Measurements from ENCODE around the gene PSMD5. TPM values are rescaled to one million over a fixed set of nuclear protein-coding genes. Genes with fewer than 3 reads are reported as not detected.
A peak's percentile ranks its signal among the peaks of the same experiment; 100 is the strongest.

PSMD5 gene
- total and polyA plus RNA-seq, 9 of the 15 experiments (the other 6 are each of a cell fraction or from before 2014, with no cell fraction given): 46.4 to 148 (median 76.3) TPM

DNA sequence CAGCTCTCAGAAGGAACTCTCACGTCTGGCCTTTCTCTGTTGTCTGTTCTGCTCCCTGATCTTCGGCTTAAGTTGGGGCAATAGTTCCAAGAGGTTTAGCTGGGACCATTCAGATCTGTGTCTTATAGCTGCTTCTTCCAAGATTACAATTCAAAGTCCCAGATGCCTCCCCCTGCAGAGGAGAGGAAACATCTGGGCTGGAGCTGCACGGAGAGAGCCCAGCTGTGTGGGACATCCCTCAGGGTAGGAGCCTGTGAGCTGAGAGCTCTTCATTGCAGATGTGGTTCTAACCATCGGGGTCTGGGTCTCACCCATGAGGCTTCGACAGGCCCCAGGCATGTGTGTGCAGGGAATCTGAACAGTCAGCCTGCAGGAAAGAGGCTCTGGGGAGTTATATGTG is 43.2 kb upstream of the PSMD5 start:
- 49% methylated on average over 5 of the region's 5 CpGs for WGBS (ENCODE audit: insufficient coverage, low coverage, missing lambda C conversion rate)
- ChIA-PET POLR2A (interaction anchor here (0.7 to 22.9 kb wide), 7 partner anchors 10 to 42 kb away, joined by 4 to 464 read pairs (median 10); partner anchors contain the start of gene PHF19), CTCF (ENCODE audit: low intra/inter-chr PET ratio) (no interaction called here)
- Histone ChIP-seq H4K20me1 (replicated peaks; ENCODE audit: control insufficient read depth, insufficient read depth, low read length) (no peaks in the 10 kb centered on the region), H2AFZ (ENCODE audit: low read depth, low read length) (peak overlapping the region; percentile 36), H3K36me3 (ENCODE audit: control insufficient read depth, insufficient read depth, low read length) (no peaks in the 10 kb centered on the region), H3K4me2 (ENCODE audit: insufficient read depth, low read length) (no peak overlapping the region), H3K27ac (ENCODE audit: extremely low read depth, low read depth, low read length) (no peak overlapping the region), H3K9ac (ENCODE audit: insufficient read depth in 1 of 2, low read depth in 2 of 2, low read length in 2 of 2) (peak overlapping the region in 1 of 2 experiments; percentile 69; a peak in 2 of 4 replicates), H3K9me3 (replicated peaks; ENCODE audit: control insufficient read depth, insufficient read depth, low read depth, low read length) (no peaks in the 10 kb centered on the region), H3K4me3 (no peak overlapping the region), H3K4me1 (replicated peaks in 1 of 2; ENCODE audit: control insufficient read depth in 2 of 2, insufficient read depth in 2 of 2, low read length in 2 of 2) (peaks cover 20 to 30% of the 10 kb centered on the region in 2 experiments), H3K79me2 (ENCODE audit: control insufficient read depth, insufficient read depth, low read length) (no peaks in the 10 kb centered on the region), H3K9me1 (ENCODE audit: control insufficient read depth, insufficient read depth, low read length) (no peaks in the 10 kb centered on the region), H3K27me3 (ENCODE audit: control insufficient read depth in 2 of 2, insufficient read depth in 2 of 2, low read length in 2 of 2) (no peaks in the 10 kb centered on the region)
- DNase-seq (ENCODE audit: extremely low read depth in 1 of 4, low spot score in 3 of 4) (peak in 2 of 4 experiments; percentile 40 to 45), FAIRE-seq (no peak), ATAC-seq (peak; percentile 23)
- in situ Hi-C loops (cut with MboI): no loop called here
- BruUV-seq (replicated peaks): no TSS peak
- intact Hi-C loops (cut with micrococcal nuclease): loop anchor here (1.0 kb wide), 1 partner anchor 21 kb away; no protein-coding TSS in a partner anchor
- TF ChIP-seq, protein P1, sequence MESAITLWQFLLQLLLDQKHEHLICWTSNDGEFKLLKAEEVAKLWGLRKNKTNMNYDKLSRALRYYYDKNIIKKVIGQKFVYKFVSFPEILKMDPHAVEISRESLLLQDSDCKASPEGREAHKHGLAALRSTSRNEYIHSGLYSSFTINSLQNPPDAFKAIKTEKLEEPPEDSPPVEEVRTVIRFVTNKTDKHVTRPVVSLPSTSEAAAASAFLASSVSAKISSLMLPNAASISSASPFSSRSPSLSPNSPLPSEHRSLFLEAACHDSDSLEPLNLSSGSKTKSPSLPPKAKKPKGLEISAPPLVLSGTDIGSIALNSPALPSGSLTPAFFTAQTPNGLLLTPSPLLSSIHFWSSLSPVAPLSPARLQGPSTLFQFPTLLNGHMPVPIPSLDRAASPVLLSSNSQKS (CRISPR knock-in tag; IDR thresholded peaks at IDR 0.05): no peak
- no peak for TF ChIP-seq LCOR (CRISPR knock-in tag; IDR thresholded peaks at IDR 0.05)
- TF ChIP-seq ZNF239 (CRISPR knock-in tag; IDR thresholded peaks at IDR 0.05): no peak
- TF ChIP-seq HNRNPLL (IDR thresholded peaks at IDR 0.05; ENCODE audit: low read depth, low read length, poor library complexity, severe bottlenecking): peak; percentile 21
- TF ChIP-seq ZNF77 (CRISPR knock-in tag; IDR thresholded peaks at IDR 0.05): no peak
- TF ChIP-seq, protein P2, sequence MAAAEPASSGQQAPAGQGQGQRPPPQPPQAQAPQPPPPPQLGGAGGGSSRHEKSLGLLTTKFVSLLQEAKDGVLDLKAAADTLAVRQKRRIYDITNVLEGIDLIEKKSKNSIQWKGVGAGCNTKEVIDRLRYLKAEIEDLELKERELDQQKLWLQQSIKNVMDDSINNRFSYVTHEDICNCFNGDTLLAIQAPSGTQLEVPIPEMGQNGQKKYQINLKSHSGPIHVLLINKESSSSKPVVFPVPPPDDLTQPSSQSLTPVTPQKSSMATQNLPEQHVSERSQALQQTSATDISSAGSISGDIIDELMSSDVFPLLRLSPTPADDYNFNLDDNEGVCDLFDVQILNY (CRISPR knock-in tag; IDR thresholded peaks at IDR 0.05): no peak
- TF ChIP-seq, protein P3, sequence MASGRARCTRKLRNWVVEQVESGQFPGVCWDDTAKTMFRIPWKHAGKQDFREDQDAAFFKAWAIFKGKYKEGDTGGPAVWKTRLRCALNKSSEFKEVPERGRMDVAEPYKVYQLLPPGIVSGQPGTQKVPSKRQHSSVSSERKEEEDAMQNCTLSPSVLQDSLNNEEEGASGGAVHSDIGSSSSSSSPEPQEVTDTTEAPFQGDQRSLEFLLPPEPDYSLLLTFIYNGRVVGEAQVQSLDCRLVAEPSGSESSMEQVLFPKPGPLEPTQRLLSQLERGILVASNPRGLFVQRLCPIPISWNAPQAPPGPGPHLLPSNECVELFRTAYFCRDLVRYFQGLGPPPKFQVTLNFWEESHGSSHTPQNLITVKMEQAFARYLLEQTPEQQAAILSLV (tag; IDR thresholded peaks at IDR 0.05): no peak
- TF ChIP-seq POLR2AphosphoS5 (IDR thresholded peaks at IDR 0.05; ENCODE audit: control insufficient read depth, insufficient read depth, low read depth, low read length): no peak
- TF ChIP-seq, protein P4, sequence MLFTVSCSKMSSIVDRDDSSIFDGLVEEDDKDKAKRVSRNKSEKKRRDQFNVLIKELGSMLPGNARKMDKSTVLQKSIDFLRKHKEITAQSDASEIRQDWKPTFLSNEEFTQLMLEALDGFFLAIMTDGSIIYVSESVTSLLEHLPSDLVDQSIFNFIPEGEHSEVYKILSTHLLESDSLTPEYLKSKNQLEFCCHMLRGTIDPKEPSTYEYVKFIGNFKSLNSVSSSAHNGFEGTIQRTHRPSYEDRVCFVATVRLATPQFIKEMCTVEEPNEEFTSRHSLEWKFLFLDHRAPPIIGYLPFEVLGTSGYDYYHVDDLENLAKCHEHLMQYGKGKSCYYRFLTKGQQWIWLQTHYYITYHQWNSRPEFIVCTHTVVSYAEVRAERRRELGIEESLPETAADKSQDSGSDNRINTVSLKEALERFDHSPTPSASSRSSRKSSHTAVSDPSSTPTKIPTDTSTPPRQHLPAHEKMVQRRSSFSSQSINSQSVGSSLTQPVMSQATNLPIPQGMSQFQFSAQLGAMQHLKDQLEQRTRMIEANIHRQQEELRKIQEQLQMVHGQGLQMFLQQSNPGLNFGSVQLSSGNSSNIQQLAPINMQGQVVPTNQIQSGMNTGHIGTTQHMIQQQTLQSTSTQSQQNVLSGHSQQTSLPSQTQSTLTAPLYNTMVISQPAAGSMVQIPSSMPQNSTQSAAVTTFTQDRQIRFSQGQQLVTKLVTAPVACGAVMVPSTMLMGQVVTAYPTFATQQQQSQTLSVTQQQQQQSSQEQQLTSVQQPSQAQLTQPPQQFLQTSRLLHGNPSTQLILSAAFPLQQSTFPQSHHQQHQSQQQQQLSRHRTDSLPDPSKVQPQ (CRISPR knock-in tag; IDR thresholded peaks at IDR 0.05; ENCODE audit: borderline replicate concordance): no peak
- TF ChIP-seq, protein P5, sequence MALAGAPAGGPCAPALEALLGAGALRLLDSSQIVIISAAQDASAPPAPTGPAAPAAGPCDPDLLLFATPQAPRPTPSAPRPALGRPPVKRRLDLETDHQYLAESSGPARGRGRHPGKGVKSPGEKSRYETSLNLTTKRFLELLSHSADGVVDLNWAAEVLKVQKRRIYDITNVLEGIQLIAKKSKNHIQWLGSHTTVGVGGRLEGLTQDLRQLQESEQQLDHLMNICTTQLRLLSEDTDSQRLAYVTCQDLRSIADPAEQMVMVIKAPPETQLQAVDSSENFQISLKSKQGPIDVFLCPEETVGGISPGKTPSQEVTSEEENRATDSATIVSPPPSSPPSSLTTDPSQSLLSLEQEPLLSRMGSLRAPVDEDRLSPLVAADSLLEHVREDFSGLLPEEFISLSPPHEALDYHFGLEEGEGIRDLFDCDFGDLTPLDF (CRISPR knock-in tag; IDR thresholded peaks at IDR 0.05): 0 out of 2 replicates have a peak, but pooled peaks have one; percentile 51
- no peak for TF ChIP-seq ZC3H4 (CRISPR knock-in tag; IDR thresholded peaks at IDR 0.05; ENCODE audit: borderline replicate concordance)
- no peak for TF ChIP-seq ZNF583 (CRISPR knock-in tag; IDR thresholded peaks at IDR 0.05)
